BLaER1 treated with 17β-estradiol and CSF1 and Interleukin-3, amounts not matched to agents 10 nM and 100 nM (cell line): ENCODE measurements around the gene PSMB8.
A peak's percentile ranks its signal among the peaks of the same experiment; 100 is the strongest.
"Not testable (repeated sequence)": the region's sequence is repeated elsewhere in the genome, so short reads cannot be mapped to it uniquely, and the experiment has no call there.

Experiments used
- H3K27ac ChIP-seq, 11 experiments: shearing (Covaris generic); formaldehyde crosslinking; 2 replicates each; pipeline ENCODE4 v1.8.1; 2022
- H3K27me3 ChIP-seq, 11 experiments: shearing (Covaris generic); formaldehyde crosslinking; 2 replicates each; pipeline ENCODE4 v1.8.1; 2022
- H3K36me3 ChIP-seq, 11 experiments: shearing (Covaris generic); formaldehyde crosslinking; 2 replicates each; pipeline ENCODE4 v1.8.1; 2022
- H3K4me1 ChIP-seq, 10 experiments: shearing (Covaris generic); formaldehyde crosslinking; 2 replicates each; pipeline ENCODE4 v1.8.1; 2022
- H3K4me2 ChIP-seq, 11 experiments: shearing (Covaris generic); formaldehyde crosslinking; 2 replicates each; pipeline ENCODE4 v1.8.1; 2022
- H3K4me3 ChIP-seq, 10 experiments: shearing (Covaris generic); formaldehyde crosslinking; 2 replicates each; pipeline ENCODE4 v1.8.1; 2022
- H3K9ac ChIP-seq, 11 experiments: shearing (Covaris generic); formaldehyde crosslinking; 2 replicates each; pipeline ENCODE4 v1.8.1; 2022
- H3K9me3 ChIP-seq, 11 experiments: shearing (Covaris generic); formaldehyde crosslinking; replicated peaks in 1 of 11; 2 replicates each; pipeline ENCODE4 v1.8.1; 2022
- H4K20me1 ChIP-seq, 11 experiments: shearing (Covaris generic); formaldehyde crosslinking; 2 replicates each; pipeline ENCODE4 v1.8.1; 2022
- Cebpa-rat ChIP-seq, 11 experiments: shearing (Covaris generic); IDR thresholded peaks; 2 replicates each; pipeline ENCODE4 v1.8.1; 2022

The PSMB8 gene

GRCh38 chr6:32882879-32883250 is 39.0 kb upstream of the PSMB8 start:
- no peak for TF ChIP-seq Cebpa-rat (IDR thresholded peaks at IDR 0.05)
- no peak overlapping the region for H3K4me3 ChIP-seq
- H3K27ac ChIP-seq: no peak overlapping the region
- H4K20me1 ChIP-seq: no peaks in the 10 kb centered on the region
- H3K9me3 ChIP-seq: peaks cover 0 to 3% (median 0%) of the 10 kb centered on the region in 11 experiments; a peak in 1 of 22 replicates
- H3K4me1 ChIP-seq: peaks cover 13 to 28% (median 21%) of the 10 kb centered on the region in 10 experiments
- H3K4me2 ChIP-seq: peak overlapping the region in 9 of 11 experiments; percentile 58 to 92 (median 73); a peak in 14 of 22 replicates
- no peaks in the 10 kb centered on the region for H3K27me3 ChIP-seq
- H3K9ac ChIP-seq: no peak overlapping the region; a peak in 1 of 22 replicates
- H3K36me3 ChIP-seq: peaks cover 0 to 5% (median 0%) of the 10 kb centered on the region in 11 experiments; a peak in 3 of 22 replicates

GRCh38 chr6:32880962-32881361 is 37.1 kb upstream of the PSMB8 start:
- H3K9ac ChIP-seq, H3K9me3 ChIP-seq: not testable (repeated sequence)

GRCh38 chr6:32879691-32880090 is 35.8 kb upstream of the PSMB8 start:
- no peak overlapping the region for H3K9ac ChIP-seq
- no peak overlapping the region for H3K4me2 ChIP-seq
- H3K4me1 ChIP-seq: peaks cover 13 to 27% (median 20%) of the 10 kb centered on the region in 10 experiments
- H3K4me3 ChIP-seq: no peak overlapping the region
- peaks cover 0 to 5% (median 0%) of the 10 kb centered on the region in 11 experiments; a peak in 3 of 22 replicates for H3K36me3 ChIP-seq
- H4K20me1 ChIP-seq: no peaks in the 10 kb centered on the region
- peaks cover 0 to 3% (median 0%) of the 10 kb centered on the region in 11 experiments; a peak in 1 of 22 replicates for H3K9me3 ChIP-seq
- no peaks in the 10 kb centered on the region for H3K27me3 ChIP-seq
- no peak overlapping the region for H3K27ac ChIP-seq
- TF ChIP-seq Cebpa-rat (IDR thresholded peaks at IDR 0.05): no peak

More at GRCh38 chr6:32880962-32881361, 37.1 kb upstream of the PSMB8 start:
- H3K4me3 ChIP-seq, H4K20me1 ChIP-seq, H3K27me3 ChIP-seq, H3K27ac ChIP-seq, H3K4me2 ChIP-seq, H3K36me3 ChIP-seq: not testable (repeated sequence)
- H3K4me1 ChIP-seq: peaks cover 13 to 28% (median 21%) of the 10 kb centered on the region in 10 experiments

GRCh38 chr6:32876603-32877002 is 32.8 kb upstream of the PSMB8 start:
- Histone ChIP-seq H3K9ac (no peak overlapping the region), H3K9me3 (peaks cover 0 to 10% (median 6%) of the 10 kb centered on the region in 11 experiments; a peak in 9 of 22 replicates), H3K4me3 (no peak overlapping the region), H3K4me1 (no peaks in the 10 kb centered on the region), H3K27ac (no peak overlapping the region), H3K27me3 (no peaks in the 10 kb centered on the region), H4K20me1 (no peaks in the 10 kb centered on the region), H3K36me3 (peaks cover 0 to 5% (median 0%) of the 10 kb centered on the region in 11 experiments; a peak in 3 of 22 replicates), H3K4me2 (no peak overlapping the region)
- no peak for TF ChIP-seq Cebpa-rat (IDR thresholded peaks at IDR 0.05)

- H4K20me1 ChIP-seq, H3K36me3 ChIP-seq, H3K27me3 ChIP-seq, H3K4me3 ChIP-seq, H3K4me2 ChIP-seq, H3K27ac ChIP-seq, H3K9ac ChIP-seq, H3K4me1 ChIP-seq: not testable (repeated sequence)
- H3K9me3 ChIP-seq: peaks cover 0 to 10% (median 5%) of the 10 kb centered on the region in 11 experiments; a peak in 8 of 22 replicates
These were observed 30.1 kb upstream of the PSMB8 start for GRCh38 chr6:32873947-32874346.

- Histone ChIP-seq H3K27me3 (no peaks in the 10 kb centered on the region), H3K4me3 (no peak overlapping the region), H3K27ac (no peak overlapping the region), H3K9ac (no peak overlapping the region), H3K36me3 (peaks cover 0 to 3% (median 0%) of the 10 kb centered on the region in 11 experiments; a peak in 1 of 22 replicates), H4K20me1 (no peaks in the 10 kb centered on the region), H3K4me1 (peaks cover 14 to 28% (median 21%) of the 10 kb centered on the region in 10 experiments), H3K4me2 (no peak overlapping the region), H3K9me3 (peaks cover 0 to 10% (median 4%) of the 10 kb centered on the region in 11 experiments; a peak in 8 of 22 replicates)
- TF ChIP-seq Cebpa-rat (IDR thresholded peaks at IDR 0.05): no peak
These were observed 24.5 kb upstream of the PSMB8 start for GRCh38 chr6:32868257-32868788.

- Histone ChIP-seq H3K27ac (0 out of 22 replicates have a peak overlapping the region, but pooled peaks of 2 of the 11 experiments have one; percentile 5 to 9), H3K9me3 (peaks cover 0 to 7% (median 1%) of the 10 kb centered on the region in 11 experiments; a peak in 8 of 22 replicates), H3K27me3 (no peaks in the 10 kb centered on the region), H3K4me2 (peak overlapping the region; percentile 2 to 63 (median 41); a peak in 21 of 22 replicates), H3K36me3 (peaks cover 0 to 3% (median 0%) of the 10 kb centered on the region in 11 experiments; a peak in 1 of 22 replicates), H3K4me1 (peaks cover 14 to 28% (median 21%) of the 10 kb centered on the region in 10 experiments), H3K4me3 (no peak overlapping the region), H4K20me1 (no peaks in the 10 kb centered on the region), H3K9ac (peak overlapping the region in 3 of 11 experiments; percentile 1 to 20 (median 16); a peak in 3 of 22 replicates)
- no peak for TF ChIP-seq Cebpa-rat (IDR thresholded peaks at IDR 0.05)
These were observed 23.9 kb upstream of the PSMB8 start for GRCh38 chr6:32867554-32868256.

GRCh38 chr6:32867022-32867477 is 23.2 kb upstream of the PSMB8 start:
- TF ChIP-seq Cebpa-rat (IDR thresholded peaks at IDR 0.05): no peak

More at GRCh38 chr6:32867022-32867477, 23.2 kb upstream of the PSMB8 start:
- no peaks in the 10 kb centered on the region for H3K27me3 ChIP-seq
- peaks cover 0 to 2% (median 0%) of the 10 kb centered on the region in 11 experiments; a peak in 2 of 22 replicates for H3K9me3 ChIP-seq
- peak overlapping the region; percentile 2 to 63 (median 41); a peak in 21 of 22 replicates for H3K4me2 ChIP-seq
- peaks cover 0 to 3% (median 0%) of the 10 kb centered on the region in 11 experiments; a peak in 1 of 22 replicates for H3K36me3 ChIP-seq
- 0 out of 22 replicates have a peak overlapping the region, but pooled peaks of 2 of the 11 experiments have one; percentile 5 to 9 for H3K27ac ChIP-seq
- no peaks in the 10 kb centered on the region for H4K20me1 ChIP-seq
- no peak overlapping the region for H3K4me3 ChIP-seq
- H3K9ac ChIP-seq: peak overlapping the region in 4 of 11 experiments; percentile 1 to 20 (median 12); a peak in 3 of 22 replicates
- H3K4me1 ChIP-seq: peaks cover 14 to 28% (median 21%) of the 10 kb centered on the region in 10 experiments
